ENCODE data around the gene TPPP. TPM values are rescaled to one million over a fixed set of nuclear protein-coding genes. Genes with fewer than 3 reads are reported as not detected.

Gene TPPP
- total RNA-seq, 1 donor from 2014 or later = 0.09 TPM

- intact Hi-C loops (cut with micrococcal nuclease) = no loop called here
- H3K9me3 Mint-ChIP-seq = no peaks in the 10 kb centered on the region
Measured at GRCh38 chr5:626850-627249, 66.3 kb downstream of the TPPP start.

GRCh38 chr5:625516-625915 is 67.6 kb downstream of the TPPP start:
- Mint-ChIP-seq H3K36me3 (ENCODE audit: low read depth) (peaks cover 47% of the 10 kb centered on the region), H3K9me3 (no peaks in the 10 kb centered on the region), H3K27ac (no peak overlapping the region), H3K4me1 (ENCODE audit: low read depth) (no peaks in the 10 kb centered on the region), H3K4me3 (ENCODE audit: low read depth) (no peak overlapping the region), H3K27me3 (ENCODE audit: low read depth) (no peaks in the 10 kb centered on the region)
- intact Hi-C loops (cut with micrococcal nuclease) = no loop called here
- no peak for DNase-seq (ENCODE audit: low spot score)

More at GRCh38 chr5:626850-627249, 66.3 kb downstream of the TPPP start:
- peaks cover 40% of the 10 kb centered on the region for H3K36me3 Mint-ChIP-seq (ENCODE audit: low read depth)
- no peaks in the 10 kb centered on the region for H3K27me3 Mint-ChIP-seq (ENCODE audit: low read depth)
- no peaks in the 10 kb centered on the region for H3K4me1 Mint-ChIP-seq (ENCODE audit: low read depth)
- no peak overlapping the region for H3K27ac Mint-ChIP-seq
- no peak for DNase-seq (ENCODE audit: low spot score)
- H3K4me3 Mint-ChIP-seq (ENCODE audit: low read depth) = no peak overlapping the region

- no peak overlapping the region for H3K27ac Mint-ChIP-seq
- H3K4me1 Mint-ChIP-seq (ENCODE audit: low read depth) = no peaks in the 10 kb centered on the region
- no peaks in the 10 kb centered on the region for H3K9me3 Mint-ChIP-seq
- no peak overlapping the region for H3K4me3 Mint-ChIP-seq (ENCODE audit: low read depth)
- intact Hi-C loops (cut with micrococcal nuclease) = no loop called here
- no peak for DNase-seq (ENCODE audit: low spot score)
- H3K36me3 Mint-ChIP-seq (ENCODE audit: low read depth) = peaks cover 53% of the 10 kb centered on the region
- H3K27me3 Mint-ChIP-seq (ENCODE audit: low read depth) = no peaks in the 10 kb centered on the region
Measured at GRCh38 chr5:624951-625230, 68.3 kb downstream of the TPPP start.

- Mint-ChIP-seq H3K4me3 (ENCODE audit: low read depth) (no peak overlapping the region), H3K9me3 (no peaks in the 10 kb centered on the region), H3K27ac (no peak overlapping the region), H3K4me1 (ENCODE audit: low read depth) (no peaks in the 10 kb centered on the region), H3K36me3 (ENCODE audit: low read depth) (peaks cover 59% of the 10 kb centered on the region), H3K27me3 (ENCODE audit: low read depth) (no peaks in the 10 kb centered on the region)
- intact Hi-C loops (cut with micrococcal nuclease) = no loop called here
- no peak for DNase-seq (ENCODE audit: low spot score)
Measured at GRCh38 chr5:624118-624950, 68.8 kb downstream of the TPPP start.

- DNase-seq (ENCODE audit: low spot score) = no peak
- H3K27me3 Mint-ChIP-seq (ENCODE audit: low read depth) = no peaks in the 10 kb centered on the region
- no peak overlapping the region for H3K4me3 Mint-ChIP-seq (ENCODE audit: low read depth)
- no peak overlapping the region for H3K27ac Mint-ChIP-seq
- H3K9me3 Mint-ChIP-seq = no peaks in the 10 kb centered on the region
- H3K4me1 Mint-ChIP-seq (ENCODE audit: low read depth) = no peaks in the 10 kb centered on the region
- peaks cover 60% of the 10 kb centered on the region for H3K36me3 Mint-ChIP-seq (ENCODE audit: low read depth)
- intact Hi-C loops (cut with micrococcal nuclease) = no loop called here
Measured at GRCh38 chr5:623531-623930, 69.6 kb downstream of the TPPP start.

- Mint-ChIP-seq H3K4me3 (ENCODE audit: low read depth) (no peak overlapping the region), H3K27ac (no peak overlapping the region), H3K36me3 (ENCODE audit: low read depth) (peaks cover 65% of the 10 kb centered on the region), H3K9me3 (no peaks in the 10 kb centered on the region), H3K27me3 (ENCODE audit: low read depth) (no peaks in the 10 kb centered on the region), H3K4me1 (ENCODE audit: low read depth) (peaks cover under 1% of the 10 kb centered on the region)
- no peak for DNase-seq (ENCODE audit: low spot score)
- intact Hi-C loops (cut with micrococcal nuclease) = no loop called here
Measured at GRCh38 chr5:622946-623522, 70.1 kb downstream of the TPPP start.

GRCh38 chr5:622359-622758 is 70.8 kb downstream of the TPPP start:
- Mint-ChIP-seq H3K9me3 (no peaks in the 10 kb centered on the region), H3K36me3 (ENCODE audit: low read depth) (peaks cover 65% of the 10 kb centered on the region), H3K27ac (no peak overlapping the region), H3K27me3 (ENCODE audit: low read depth) (no peaks in the 10 kb centered on the region), H3K4me1 (ENCODE audit: low read depth) (peaks cover 2% of the 10 kb centered on the region), H3K4me3 (ENCODE audit: low read depth) (no peak overlapping the region)
- no peak for DNase-seq (ENCODE audit: low spot score)
- intact Hi-C loops (cut with micrococcal nuclease) = no loop called here

- no peaks in the 10 kb centered on the region for H3K27me3 Mint-ChIP-seq (ENCODE audit: low read depth)
- intact Hi-C loops (cut with micrococcal nuclease) = no loop called here
- H3K9me3 Mint-ChIP-seq = no peaks in the 10 kb centered on the region
- H3K36me3 Mint-ChIP-seq (ENCODE audit: low read depth) = peaks cover 65% of the 10 kb centered on the region
- H3K4me1 Mint-ChIP-seq (ENCODE audit: low read depth) = peaks cover 8% of the 10 kb centered on the region
- H3K27ac Mint-ChIP-seq = no peak overlapping the region
- DNase-seq (ENCODE audit: low spot score) = no peak
- H3K4me3 Mint-ChIP-seq (ENCODE audit: low read depth) = no peak overlapping the region
Measured at GRCh38 chr5:621341-621761, 71.8 kb downstream of the TPPP start.

GRCh38 chr5:620586-621180 is 72.5 kb downstream of the TPPP start:
- no peak overlapping the region for H3K27ac Mint-ChIP-seq
- H3K9me3 Mint-ChIP-seq = no peaks in the 10 kb centered on the region
- H3K4me1 Mint-ChIP-seq (ENCODE audit: low read depth) = peaks cover 12% of the 10 kb centered on the region
- H3K4me3 Mint-ChIP-seq (ENCODE audit: low read depth) = no peak overlapping the region
- H3K36me3 Mint-ChIP-seq (ENCODE audit: low read depth) = peaks cover 65% of the 10 kb centered on the region
- intact Hi-C loops (cut with micrococcal nuclease) = no loop called here
- DNase-seq (ENCODE audit: low spot score) = no peak
- H3K27me3 Mint-ChIP-seq (ENCODE audit: low read depth) = no peaks in the 10 kb centered on the region

- Mint-ChIP-seq H3K27me3 (ENCODE audit: low read depth) (no peaks in the 10 kb centered on the region), H3K27ac (no peak overlapping the region), H3K36me3 (ENCODE audit: low read depth) (peaks cover 66% of the 10 kb centered on the region), H3K9me3 (no peaks in the 10 kb centered on the region), H3K4me1 (ENCODE audit: low read depth) (peaks cover 16% of the 10 kb centered on the region), H3K4me3 (ENCODE audit: low read depth) (no peak overlapping the region)
- intact Hi-C loops (cut with micrococcal nuclease) = no loop called here
- DNase-seq (ENCODE audit: low spot score) = no peak
Measured at GRCh38 chr5:620152-620551, 73.0 kb downstream of the TPPP start.

- no peaks in the 10 kb centered on the region for H3K9me3 Mint-ChIP-seq
- intact Hi-C loops (cut with micrococcal nuclease) = no loop called here
- peaks cover 68% of the 10 kb centered on the region for H3K36me3 Mint-ChIP-seq (ENCODE audit: low read depth)
- H3K27me3 Mint-ChIP-seq (ENCODE audit: low read depth) = no peaks in the 10 kb centered on the region
- H3K4me1 Mint-ChIP-seq (ENCODE audit: low read depth) = peaks cover 20% of the 10 kb centered on the region
- DNase-seq (ENCODE audit: low spot score) = no peak
- H3K4me3 Mint-ChIP-seq (ENCODE audit: low read depth) = no peak overlapping the region
- H3K27ac Mint-ChIP-seq = no peak overlapping the region
Measured at GRCh38 chr5:619444-619843, 73.7 kb downstream of the TPPP start.

- intact Hi-C loops (cut with micrococcal nuclease) = no loop called here
- Mint-ChIP-seq H3K9me3 (no peaks in the 10 kb centered on the region), H3K4me3 (ENCODE audit: low read depth) (no peak overlapping the region), H3K36me3 (ENCODE audit: low read depth) (peaks cover 73% of the 10 kb centered on the region), H3K27ac (no peak overlapping the region), H3K4me1 (ENCODE audit: low read depth) (peaks cover 21% of the 10 kb centered on the region), H3K27me3 (ENCODE audit: low read depth) (no peaks in the 10 kb centered on the region)
- no peak for DNase-seq (ENCODE audit: low spot score)
Measured at GRCh38 chr5:618450-618849, 74.7 kb downstream of the TPPP start.

- peaks cover 76% of the 10 kb centered on the region for H3K36me3 Mint-ChIP-seq (ENCODE audit: low read depth)
- DNase-seq (ENCODE audit: low spot score) = no peak
- no peak overlapping the region for H3K27ac Mint-ChIP-seq
- intact Hi-C loops (cut with micrococcal nuclease) = no loop called here
- no peak overlapping the region for H3K4me3 Mint-ChIP-seq (ENCODE audit: low read depth)
- H3K4me1 Mint-ChIP-seq (ENCODE audit: low read depth) = peaks cover 24% of the 10 kb centered on the region
- peaks cover 3% of the 10 kb centered on the region for H3K9me3 Mint-ChIP-seq
- no peaks in the 10 kb centered on the region for H3K27me3 Mint-ChIP-seq (ENCODE audit: low read depth)
Measured at GRCh38 chr5:617896-618295, 75.3 kb downstream of the TPPP start.

All from activated T-helper 2 cell treated with anti-CD3 and anti-CD28 coated beads, Interferon-gamma antibody, Interleukin-2, Interleukin-4, amounts not matched to agents 10 μg/mL and 5 μg/mL and 100 μg/mL, durations not matched to agents 14 hours and 24 hours and 36 hours (primary cell).